ENCODE measurements around the gene UGT1A5. TPM values are rescaled to one million over a fixed set of nuclear protein-coding genes. Genes with fewer than 3 reads are reported as not detected.

UGT1A5 gene
- total RNA-seq, 1 donor from 2014 or later, result not detected

DNA sequence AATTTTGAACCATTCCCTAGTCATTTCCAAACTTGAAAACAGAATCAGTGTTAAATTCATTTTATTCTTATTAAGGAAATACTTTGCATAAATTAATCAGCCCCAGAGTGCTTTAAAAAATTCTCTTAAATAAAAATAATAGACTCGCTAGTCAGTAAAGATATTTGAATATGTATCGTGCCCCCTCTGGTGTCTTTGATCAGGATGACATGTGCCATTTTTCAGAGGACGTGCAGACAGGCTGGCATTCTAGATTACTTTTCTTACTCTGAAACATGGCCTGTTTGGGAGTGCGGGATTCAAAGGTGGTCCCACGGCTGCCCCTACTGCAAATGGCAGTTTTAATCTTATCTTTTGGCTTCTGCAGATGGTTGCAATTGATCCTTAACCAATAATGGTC is 59.9 kb downstream of the UGT1A5 start:
- H3K27me3 ChIP-seq (ENCODE audit: control insufficient read depth, insufficient read depth, low read length), result no peaks in the 10 kb centered on the region
- no peak for DNase-seq (ENCODE audit: low read depth)

DNA sequence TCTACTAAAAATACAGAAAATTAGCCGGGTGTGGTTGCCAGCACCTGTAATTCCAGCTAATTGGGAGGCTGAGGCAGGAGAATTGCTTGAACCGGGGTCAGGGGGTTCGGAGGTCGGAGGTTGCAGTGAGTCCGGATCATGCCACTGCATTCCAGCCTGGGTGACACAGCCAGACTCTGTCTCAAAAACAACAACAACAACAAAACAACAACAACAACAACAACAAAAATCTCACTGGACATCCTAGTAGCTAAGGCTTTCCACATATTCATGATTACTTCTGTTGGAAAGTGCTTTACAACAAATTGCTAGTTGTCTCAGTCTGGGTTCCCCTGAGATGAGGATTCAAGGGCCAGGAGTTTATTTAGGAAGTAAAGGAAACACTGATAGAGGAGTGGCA is 61.1 kb downstream of the UGT1A5 start:
- no peak for TF ChIP-seq CTCF (IDR thresholded peaks at IDR 0.05; ENCODE audit: insufficient read depth, low read length, poor library complexity, severe bottlenecking)
- no peak for DNase-seq (ENCODE audit: low read depth)
- Histone ChIP-seq H3K36me3 (ENCODE audit: control insufficient read depth, insufficient read depth, low read length) (no peaks in the 10 kb centered on the region), H3K4me3 (ENCODE audit: low read depth, low read length) (no peak overlapping the region), H3K27me3 (ENCODE audit: control insufficient read depth, insufficient read depth, low read length) (no peaks in the 10 kb centered on the region)

More for the DNA sequence above, 59.9 kb downstream of the UGT1A5 start:
- no peaks in the 10 kb centered on the region for H3K36me3 ChIP-seq (ENCODE audit: control insufficient read depth, insufficient read depth, low read length)
- no peak for TF ChIP-seq CTCF (IDR thresholded peaks at IDR 0.05; ENCODE audit: insufficient read depth, low read length, poor library complexity, severe bottlenecking)
- no peak overlapping the region for H3K4me3 ChIP-seq (ENCODE audit: low read depth, low read length)

DNA sequence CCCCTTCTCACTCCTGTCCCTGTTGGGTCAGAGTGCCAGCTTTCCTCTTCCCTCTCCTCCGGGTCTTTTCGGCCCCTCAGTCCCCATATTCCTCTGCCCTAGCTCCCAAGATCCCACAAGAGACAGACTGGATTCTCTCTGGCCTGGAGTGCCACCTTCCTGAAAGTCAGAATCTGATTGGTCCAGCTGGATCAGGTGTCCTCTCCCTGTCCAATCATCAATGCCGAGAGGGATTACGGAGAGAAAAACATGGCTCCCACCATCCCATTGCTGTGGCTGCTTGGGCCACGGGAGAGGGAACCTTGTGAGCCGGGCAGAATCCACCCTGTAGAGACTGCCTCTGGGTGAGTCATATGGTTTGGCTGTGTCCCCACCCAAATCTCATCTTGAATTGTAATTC is 62.7 kb downstream of the UGT1A5 start:
- H3K36me3 ChIP-seq (ENCODE audit: control insufficient read depth, insufficient read depth, low read length), result no peaks in the 10 kb centered on the region
- H3K27me3 ChIP-seq (ENCODE audit: control insufficient read depth, insufficient read depth, low read length), result no peaks in the 10 kb centered on the region
- DNase-seq (ENCODE audit: low read depth), result no peak
- no peak overlapping the region for H3K4me3 ChIP-seq (ENCODE audit: low read depth, low read length)
- no peak for TF ChIP-seq CTCF (IDR thresholded peaks at IDR 0.05; ENCODE audit: insufficient read depth, low read length, poor library complexity, severe bottlenecking)

- Histone ChIP-seq H3K36me3 (ENCODE audit: control insufficient read depth, insufficient read depth, low read length) (no peaks in the 10 kb centered on the region), H3K4me3 (ENCODE audit: low read depth, low read length) (no peak within 1 kb of the TSS), H3K27me3 (ENCODE audit: control insufficient read depth, insufficient read depth, low read length) (no peaks in the 10 kb centered on the region)
- no peak for DNase-seq (ENCODE audit: low read depth)
- TF ChIP-seq CTCF (IDR thresholded peaks at IDR 0.05; ENCODE audit: insufficient read depth, low read length, poor library complexity, severe bottlenecking), result no peak
These were observed 65.3 kb downstream of the UGT1A5 start, which contains the start of gene MROH2A for GRCh38 chr2:233778030-233778429. TSS of gene MROH2A (plus strand) at chr2:233778330. CDS start at chr2:233779359, 1,029 bp downstream.

GRCh38 chr2:233779722-233780121 is 67.0 kb downstream of the UGT1A5 start:
- TF ChIP-seq CTCF (IDR thresholded peaks at IDR 0.05; ENCODE audit: insufficient read depth, low read length, poor library complexity, severe bottlenecking), result no peak
- Histone ChIP-seq H3K27me3 (ENCODE audit: control insufficient read depth, insufficient read depth, low read length) (no peaks in the 10 kb centered on the region), H3K4me3 (ENCODE audit: low read depth, low read length) (no peak overlapping the region), H3K36me3 (ENCODE audit: control insufficient read depth, insufficient read depth, low read length) (no peaks in the 10 kb centered on the region)
- no peak for DNase-seq (ENCODE audit: low read depth)

DNA sequence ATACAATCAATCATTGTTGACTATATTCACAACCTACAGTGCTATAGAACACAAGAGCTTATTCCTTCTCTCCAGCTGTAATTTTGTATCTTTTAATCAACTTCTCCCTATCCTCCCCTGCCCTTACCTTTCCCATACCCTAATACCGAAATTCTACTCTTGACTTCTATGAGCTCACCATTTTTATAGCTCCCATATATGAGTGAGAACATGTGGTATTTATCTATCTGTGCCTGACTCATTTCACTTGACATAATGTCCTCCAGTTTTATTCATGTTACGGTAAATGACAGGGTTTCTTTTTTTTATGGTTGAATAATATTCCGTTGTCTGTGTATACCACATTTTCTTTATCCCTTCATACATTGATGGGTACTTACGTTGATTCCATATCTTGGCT is 68.1 kb downstream of the UGT1A5 start:
- H3K4me3 ChIP-seq (ENCODE audit: low read depth, low read length), result no peak overlapping the region
- TF ChIP-seq CTCF (IDR thresholded peaks at IDR 0.05; ENCODE audit: insufficient read depth, low read length, poor library complexity, severe bottlenecking), result no peak
- H3K36me3 ChIP-seq (ENCODE audit: control insufficient read depth, insufficient read depth, low read length), result no peaks in the 10 kb centered on the region
- no peak for DNase-seq (ENCODE audit: low read depth)
- no peaks in the 10 kb centered on the region for H3K27me3 ChIP-seq (ENCODE audit: control insufficient read depth, insufficient read depth, low read length)

Data from kidney epithelial cell (primary cell).